Testis (tissue), 2 donors: Measurements from ENCODE around the gene PRKG1.
"Not testable (repeated sequence)": the region's sequence is repeated elsewhere in the genome, so short reads cannot be mapped to it uniquely, and the experiment has no call there.

Experiments used
- CTCF ChIP-seq, 3 experiments: fragments of 450-650 bp in 2 of 3; fragments of 200-600 bp in 1 of 3; sonication (generic) in 1 of 3; IDR thresholded peaks; one replicate each; pipeline ENCODE4 v1.5.1; 2016 to 2019; ENCODE audit warnings: antibody characterized with exemption in 3 of 3, mild to moderate bottlenecking in 2 of 3, moderate library complexity in 1 of 3
- POLR2A ChIP-seq: fragments of 450-650 bp; IDR thresholded peaks from one replicate; pipeline ENCODE4 v1.6.1; 2017; ENCODE audit warnings: antibody characterized with exemption, mild to moderate bottlenecking, moderate library complexity

DNA sequence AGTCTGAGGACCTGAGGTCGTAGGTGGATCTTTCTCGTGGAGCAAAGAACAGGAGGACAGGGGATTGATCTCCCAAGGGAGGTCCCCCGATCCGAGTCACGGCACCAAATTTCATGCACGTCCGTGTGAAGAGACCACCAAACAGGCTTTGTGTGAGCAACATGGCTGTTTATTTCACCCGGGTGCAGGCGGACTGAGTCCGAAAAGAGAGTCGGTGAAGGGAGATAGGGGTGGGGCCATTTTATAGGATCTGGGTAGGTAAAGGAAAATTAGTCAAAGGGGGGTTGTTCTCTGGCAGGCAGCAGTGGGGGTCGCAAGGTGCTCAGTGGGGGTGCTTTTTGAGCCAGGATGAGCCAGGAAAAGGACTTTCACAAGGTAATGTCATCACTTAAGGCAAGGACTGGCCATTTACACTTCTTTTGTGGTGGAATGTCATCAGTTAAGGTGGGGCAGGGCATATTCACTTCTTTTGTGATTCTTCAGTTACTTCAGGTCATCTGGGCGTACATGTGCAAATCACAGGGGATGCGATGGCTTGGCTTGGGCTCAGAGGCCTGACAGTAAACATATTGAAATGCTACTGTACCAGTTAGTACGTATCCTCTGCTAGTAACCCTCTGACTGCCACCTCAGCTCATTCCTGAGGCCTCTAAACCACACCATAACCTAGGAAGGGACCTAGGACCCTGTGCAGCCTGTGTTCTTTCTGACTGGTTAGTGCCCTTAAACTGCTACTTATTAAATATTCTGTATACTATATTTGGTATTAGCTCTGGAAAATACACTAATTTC lies 964.9 kb downstream of the PRKG1 start:
- not testable (repeated sequence) for TF ChIP-seq CTCF (IDR thresholded peaks at IDR 0.05); POLR2A
